SU-DHL-6 (cell line): Measurements from ENCODE around the gene ABCB11.

ENCODE experiments used
- H2AFZ ChIP-seq: fragments of 200-600 bp; sonication (generic); 2 replicates; pipeline ENCODE4 v1.6.1; 2014; ENCODE audit warnings: low read depth, mild to moderate bottlenecking, moderate library complexity, mixed read lengths, antibody characterized with exemption, low read length; ENCODE audit not compliant: severe bottlenecking
- H3F3A ChIP-seq: fragments of 200-600 bp; shearing (Covaris generic); 2 replicates; pipeline ENCODE4 v1.6.0; 2016; ENCODE audit warnings: antibody characterized with exemption, mild to moderate bottlenecking; ENCODE audit not compliant: insufficient read depth
- H3K27ac ChIP-seq: fragments of 200-600 bp; sonication (generic); 2 replicates; pipeline ENCODE4 v1.5.1; 2016; ENCODE audit warnings: low read depth, mild to moderate bottlenecking, low read length, moderate library complexity, mixed read lengths
- H3K27me3 ChIP-seq: fragments of 200-600 bp; sonication (generic), shearing (Covaris generic); 2 replicates; pipeline ENCODE4 v1.6.0; 2014; ENCODE audit warnings: mild to moderate bottlenecking, low read length
- H3K36me3 ChIP-seq: fragments of 200-600 bp; sonication (generic); 2 replicates; pipeline ENCODE4 v1.6.1; 2014; ENCODE audit warnings: mild to moderate bottlenecking, low read length, mixed read lengths
- H3K4me2 ChIP-seq: fragments of 300-600, 200-600 bp; shearing (Covaris generic), sonication (generic); 2 replicates; pipeline ENCODE4 v1.6.0; 2014; ENCODE audit warnings: low read length, low read depth, mild to moderate bottlenecking; ENCODE audit not compliant: poor library complexity, severe bottlenecking
- H3K4me3 ChIP-seq: fragments of 200-600 bp; sonication (generic); 2 replicates; pipeline ENCODE4 v1.5.1; 2014; ENCODE audit warnings: antibody characterized with exemption, low read length, mild to moderate bottlenecking, mixed read lengths; ENCODE audit not compliant: insufficient read depth, poor library complexity, severe bottlenecking
- H3K79me2 ChIP-seq: fragments of 200-600 bp; sonication (generic); 2 replicates; pipeline ENCODE4 v1.6.1; 2014; ENCODE audit warnings: mild to moderate bottlenecking, low read length, moderate library complexity; ENCODE audit not compliant: insufficient read depth
- H3K9ac ChIP-seq: fragments of 200-600 bp; sonication (generic); 2 replicates; pipeline ENCODE4 v1.7.0; 2014; ENCODE audit warnings: mild to moderate bottlenecking, low read length
- H3K9me2 ChIP-seq: fragments of 200-600 bp; sonication (generic); replicated peaks from 2 replicates; pipeline ENCODE4 v1.6.1; 2014; ENCODE audit warnings: low read length; ENCODE audit not compliant: insufficient read depth
- H3K9me3 ChIP-seq: fragments of 200-600 bp; sonication (generic); 2 replicates; pipeline ENCODE4 v1.6.1; 2014; ENCODE audit warnings: low read length, mixed read lengths; ENCODE audit not compliant: insufficient read depth
- H4K20me1 ChIP-seq: fragments of 200-600 bp; sonication (generic); 2 replicates; pipeline ENCODE4 v1.6.1; 2014; ENCODE audit warnings: low read depth, mild to moderate bottlenecking, antibody characterized with exemption, low read length, moderate library complexity, mixed read lengths
- EZH2phosphoT487 ChIP-seq: fragments of 200-600 bp; sonication (generic), shearing (Covaris generic); conservative IDR thresholded peaks from 2 replicates; pipeline ENCODE4 v1.6.1; 2018; ENCODE audit warnings: mild to moderate bottlenecking, antibody characterized with exemption, low read length, moderate library complexity, mixed read lengths
- TF ChIP-seq, protein P1 (sequence below): fragments of 200-600 bp; sonication (generic); IDR thresholded peaks from one replicate; pipeline ENCODE4 v1.5.1; 2017; ENCODE audit warnings: antibody characterized with exemption, mild to moderate bottlenecking, low read length, moderate library complexity; ENCODE audit not compliant: insufficient read depth, poor library complexity, severe bottlenecking

Gene ABCB11

DNA sequence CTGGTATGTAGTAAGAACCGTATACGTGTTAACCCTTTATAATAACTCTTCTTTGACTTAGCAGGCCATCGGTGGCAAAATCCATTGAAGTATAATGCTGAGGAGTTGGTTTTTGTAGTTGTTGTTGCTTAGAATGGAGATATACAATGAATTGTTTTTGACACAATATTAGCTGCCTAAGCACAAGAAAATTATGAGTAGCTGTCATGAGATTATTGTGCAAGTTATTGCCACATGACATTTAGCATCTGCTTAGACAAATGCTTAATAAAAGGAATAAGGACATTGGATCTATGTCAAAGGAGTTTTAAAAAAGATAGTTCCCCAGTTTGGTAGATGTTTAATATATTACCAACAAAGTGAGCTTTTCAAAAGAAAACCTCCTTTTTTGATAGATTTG lies 59.9 kb downstream of the ABCB11 start:
- Histone ChIP-seq H3F3A (no peaks in the 10 kb centered on the region), H3K4me3 (no peak overlapping the region), H3K36me3 (no peaks in the 10 kb centered on the region), H3K79me2 (no peaks in the 10 kb centered on the region), H3K27me3 (no peaks in the 10 kb centered on the region), H3K9me2 (no peaks in the 10 kb centered on the region), H4K20me1 (no peaks in the 10 kb centered on the region), H2AFZ (no peak overlapping the region), H3K9me3 (no peaks in the 10 kb centered on the region), H3K9ac (no peak overlapping the region), H3K27ac (no peak overlapping the region), H3K4me2 (no peak overlapping the region)
- TF ChIP-seq EZH2phosphoT487 = no peak
- TF ChIP-seq, protein P1, sequence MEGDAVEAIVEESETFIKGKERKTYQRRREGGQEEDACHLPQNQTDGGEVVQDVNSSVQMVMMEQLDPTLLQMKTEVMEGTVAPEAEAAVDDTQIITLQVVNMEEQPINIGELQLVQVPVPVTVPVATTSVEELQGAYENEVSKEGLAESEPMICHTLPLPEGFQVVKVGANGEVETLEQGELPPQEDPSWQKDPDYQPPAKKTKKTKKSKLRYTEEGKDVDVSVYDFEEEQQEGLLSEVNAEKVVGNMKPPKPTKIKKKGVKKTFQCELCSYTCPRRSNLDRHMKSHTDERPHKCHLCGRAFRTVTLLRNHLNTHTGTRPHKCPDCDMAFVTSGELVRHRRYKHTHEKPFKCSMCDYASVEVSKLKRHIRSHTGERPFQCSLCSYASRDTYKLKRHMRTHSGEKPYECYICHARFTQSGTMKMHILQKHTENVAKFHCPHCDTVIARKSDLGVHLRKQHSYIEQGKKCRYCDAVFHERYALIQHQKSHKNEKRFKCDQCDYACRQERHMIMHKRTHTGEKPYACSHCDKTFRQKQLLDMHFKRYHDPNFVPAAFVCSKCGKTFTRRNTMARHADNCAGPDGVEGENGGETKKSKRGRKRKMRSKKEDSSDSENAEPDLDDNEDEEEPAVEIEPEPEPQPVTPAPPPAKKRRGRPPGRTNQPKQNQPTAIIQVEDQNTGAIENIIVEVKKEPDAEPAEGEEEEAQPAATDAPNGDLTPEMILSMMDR = no peak

DNA sequence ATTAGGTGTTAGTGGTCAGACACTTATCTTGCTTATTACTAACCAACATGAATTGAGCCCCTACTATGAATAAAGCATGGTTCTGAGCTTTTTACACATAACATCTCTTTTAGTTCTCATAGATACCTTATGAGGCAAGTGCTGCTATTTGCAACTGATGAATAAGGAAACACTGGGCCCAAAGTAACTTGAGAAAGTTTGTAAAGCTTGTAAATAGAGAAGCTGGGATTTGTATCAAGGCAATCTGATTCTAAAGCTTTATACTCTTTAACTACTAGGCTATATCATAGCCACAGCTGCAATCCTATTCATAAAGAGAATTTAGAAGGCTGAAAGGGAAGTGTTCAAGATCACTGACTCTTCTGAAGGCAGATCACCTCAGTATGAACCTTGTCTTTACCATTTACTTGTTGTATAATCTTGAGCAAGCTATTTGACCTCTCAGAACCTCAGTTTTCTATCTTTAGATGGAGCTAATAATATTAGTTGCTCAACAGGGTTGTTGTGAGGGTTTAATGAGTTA lies 60.4 kb downstream of the ABCB11 start:
- no peak overlapping the region for H3K27ac ChIP-seq
- TF ChIP-seq EZH2phosphoT487 = no peak
- TF ChIP-seq, protein P1 = no peak
- no peaks in the 10 kb centered on the region for H3K36me3 ChIP-seq
- no peaks in the 10 kb centered on the region for H3K79me2 ChIP-seq
- H2AFZ ChIP-seq = no peak overlapping the region
- H3K4me3 ChIP-seq = no peak overlapping the region
- H3K4me2 ChIP-seq = no peak overlapping the region
- no peaks in the 10 kb centered on the region for H4K20me1 ChIP-seq
- H3K9ac ChIP-seq = no peak overlapping the region
- no peaks in the 10 kb centered on the region for H3K9me2 ChIP-seq
- H3K9me3 ChIP-seq = no peaks in the 10 kb centered on the region
- H3K27me3 ChIP-seq = no peaks in the 10 kb centered on the region
- H3F3A ChIP-seq = no peaks in the 10 kb centered on the region

DNA sequence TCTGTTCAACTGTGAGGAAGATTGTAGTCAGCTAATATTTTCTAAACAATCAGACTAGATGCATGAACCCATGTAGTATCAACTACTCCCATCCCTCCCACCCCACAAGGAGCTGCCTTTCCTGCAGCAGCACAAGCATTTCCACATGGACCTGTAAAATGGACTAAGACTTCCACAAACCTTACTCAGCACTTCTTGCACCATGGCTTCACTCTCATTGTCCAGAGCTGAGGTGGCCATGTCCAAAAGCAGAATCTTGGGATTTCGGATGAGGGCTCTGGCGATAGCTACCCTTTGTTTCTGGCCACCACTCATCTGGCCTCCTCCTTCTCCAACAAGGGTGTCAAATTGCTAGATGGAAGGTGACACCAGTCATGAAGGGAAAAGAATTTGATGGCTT lies 61.3 kb downstream of the ABCB11 start:
- H3F3A ChIP-seq = no peaks in the 10 kb centered on the region
- H3K9me2 ChIP-seq = no peaks in the 10 kb centered on the region
- H3K79me2 ChIP-seq = no peaks in the 10 kb centered on the region
- no peak overlapping the region for H3K4me2 ChIP-seq
- no peak overlapping the region for H3K27ac ChIP-seq
- TF ChIP-seq, protein P1 = no peak
- TF ChIP-seq EZH2phosphoT487 = no peak
- H3K9me3 ChIP-seq = no peaks in the 10 kb centered on the region
- no peak overlapping the region for H3K9ac ChIP-seq
- H3K4me3 ChIP-seq = no peak overlapping the region
- H4K20me1 ChIP-seq = no peaks in the 10 kb centered on the region
- H3K27me3 ChIP-seq = no peaks in the 10 kb centered on the region
- H2AFZ ChIP-seq = no peak overlapping the region
- H3K36me3 ChIP-seq = no peaks in the 10 kb centered on the region

DNA sequence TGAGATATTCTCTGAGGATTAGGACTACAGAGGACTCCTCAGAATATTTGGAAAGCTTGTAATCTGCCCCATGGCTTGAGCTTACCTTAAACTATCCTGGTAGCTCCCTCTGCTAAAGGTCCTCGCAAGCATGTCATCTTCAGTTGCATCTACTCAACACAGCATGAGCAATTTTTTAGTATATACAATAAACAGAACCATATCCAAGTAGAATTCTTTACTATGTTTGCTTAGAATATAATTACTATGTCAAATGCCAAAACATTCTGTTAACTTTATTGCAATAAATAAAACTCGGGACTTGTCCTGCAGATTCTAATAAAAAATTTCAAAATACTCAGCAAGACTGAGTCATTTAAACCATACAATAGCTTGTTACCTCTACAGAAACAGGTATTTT lies 62.8 kb downstream of the ABCB11 start:
- no peaks in the 10 kb centered on the region for H3K27me3 ChIP-seq
- H3K9ac ChIP-seq = no peak overlapping the region
- TF ChIP-seq EZH2phosphoT487 = no peak
- TF ChIP-seq, protein P1 = no peak
- H3K79me2 ChIP-seq = no peaks in the 10 kb centered on the region
- H3F3A ChIP-seq = no peaks in the 10 kb centered on the region
- H3K4me3 ChIP-seq = no peak overlapping the region
- no peaks in the 10 kb centered on the region for H3K9me3 ChIP-seq
- H4K20me1 ChIP-seq = no peaks in the 10 kb centered on the region
- no peak overlapping the region for H2AFZ ChIP-seq
- no peaks in the 10 kb centered on the region for H3K36me3 ChIP-seq
- no peaks in the 10 kb centered on the region for H3K9me2 ChIP-seq
- no peak overlapping the region for H3K4me2 ChIP-seq
- H3K27ac ChIP-seq = no peak overlapping the region
